HG02938 (cell line): ENCODE results near the gene FOXP1.

Experiments used
- ATAC-seq: cut with Tn5 transposase; IDR thresholded peaks from one replicate; pipeline ENCODE4 v1.9.1; 2021; ENCODE audit warnings: mild to moderate bottlenecking, moderate library complexity; ENCODE audit not compliant: unreplicated experiment

Gene FOXP1

GRCh38 chr3:70911719-70912118 is 671.8 kb downstream of the FOXP1 start:
- no peak for ATAC-seq

GRCh38 chr3:70905491-70905890 is 678.0 kb downstream of the FOXP1 start:
- no peak for ATAC-seq
